A549 (cell line): ENCODE measurements around the gene ERRFI1.

Source experiments
- CTCF ChIP-seq: fragments of >200 bp; sonication (Bioruptor Twin); formaldehyde crosslinking; IDR thresholded peaks from 3 replicates; pipeline ENCODE4 v1.5.1; 2016
- HEYL ChIP-seq: fragments of 250-450 bp; sonication (Bioruptor Pico); IDR thresholded peaks from 2 replicates; pipeline ENCODE4 v1.8.0; 2021; ENCODE audit warnings: mild to moderate bottlenecking, moderate library complexity
- POLR2A ChIP-seq: IDR thresholded peaks from 2 replicates; pipeline ENCODE4 v1.6.1; 2012; ENCODE audit warnings: mild to moderate bottlenecking, low read length

- TF ChIP-seq HEYL (CRISPR knock-in tag), result no peak
- no peak for TF ChIP-seq CTCF
- no peak for TF ChIP-seq POLR2A
Observed at GRCh38 chr1:8024329-8024728, 1.8 kb downstream of the ERRFI1 start.
